ENCODE measurements around the gene ASPM. TPM values are rescaled to one million over a fixed set of nuclear protein-coding genes. Genes with fewer than 3 reads are reported as not detected.

Gene ASPM
- total RNA-seq, 1 donor from 2014 or later = 3.9 TPM

DNA sequence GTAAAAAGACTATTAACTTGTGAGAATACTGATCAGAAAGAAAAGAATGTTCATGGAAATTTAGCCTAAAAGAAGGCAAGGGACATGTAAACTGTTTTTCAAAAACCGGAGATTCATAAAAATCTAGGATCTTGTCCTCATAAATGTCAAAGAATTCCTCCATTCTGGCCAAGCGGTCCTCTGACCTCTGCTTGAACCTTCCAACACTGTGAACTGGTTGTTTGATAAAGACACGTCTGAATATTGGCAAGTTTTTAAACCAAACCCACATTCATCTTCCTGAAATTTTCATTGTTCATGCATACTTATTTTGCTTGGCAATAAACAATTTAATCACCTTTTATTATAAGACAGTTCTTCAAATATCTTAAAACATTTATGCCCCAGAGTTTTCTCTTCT is 19.8 kb downstream of the ASPM start:
- Histone ChIP-seq H3K27ac (ENCODE audit: low read depth, low read length) (no peak overlapping the region), H3K4me2 (ENCODE audit: low read length) (no peak overlapping the region), H3K9ac (ENCODE audit: low read length) (no peak overlapping the region), H3K4me3 (ENCODE audit: insufficient read depth, low read depth, low read length) (no peak overlapping the region), H3K9me3 (ENCODE audit: insufficient read depth, low read depth, low read length) (no peaks in the 10 kb centered on the region), H3K79me2 (ENCODE audit: insufficient read depth, low read length) (no peaks in the 10 kb centered on the region), H3K36me3 (ENCODE audit: insufficient read depth, low read length) (peaks cover 16% of the 10 kb centered on the region), H3K4me1 (ENCODE audit: insufficient read depth, low read length) (peaks cover 6% of the 10 kb centered on the region), H4K20me1 (ENCODE audit: insufficient read depth, low read length) (no peaks in the 10 kb centered on the region), H3K27me3 (ENCODE audit: insufficient read depth, low read length) (no peaks in the 10 kb centered on the region), H2AFZ (ENCODE audit: low read depth, low read length) (no peak overlapping the region)
- Mint-ChIP-seq H3K36me3 (ENCODE audit: low read depth, unreplicated experiment) (no peaks in the 10 kb centered on the region), H3K4me1 (ENCODE audit: low read depth, unreplicated experiment) (peaks cover 7% of the 10 kb centered on the region), H3K27me3 (ENCODE audit: low read depth, unreplicated experiment) (no peaks in the 10 kb centered on the region), H3K9me3 (ENCODE audit: unreplicated experiment) (no peaks in the 10 kb centered on the region), H3K4me3 (ENCODE audit: unreplicated experiment) (no peak overlapping the region), H3K27ac (ENCODE audit: unreplicated experiment) (no peak overlapping the region)
- FAIRE-seq = no peak
- DNase-seq (ENCODE audit: low read depth) = peak; percentile 30
- TF ChIP-seq, protein P1, sequence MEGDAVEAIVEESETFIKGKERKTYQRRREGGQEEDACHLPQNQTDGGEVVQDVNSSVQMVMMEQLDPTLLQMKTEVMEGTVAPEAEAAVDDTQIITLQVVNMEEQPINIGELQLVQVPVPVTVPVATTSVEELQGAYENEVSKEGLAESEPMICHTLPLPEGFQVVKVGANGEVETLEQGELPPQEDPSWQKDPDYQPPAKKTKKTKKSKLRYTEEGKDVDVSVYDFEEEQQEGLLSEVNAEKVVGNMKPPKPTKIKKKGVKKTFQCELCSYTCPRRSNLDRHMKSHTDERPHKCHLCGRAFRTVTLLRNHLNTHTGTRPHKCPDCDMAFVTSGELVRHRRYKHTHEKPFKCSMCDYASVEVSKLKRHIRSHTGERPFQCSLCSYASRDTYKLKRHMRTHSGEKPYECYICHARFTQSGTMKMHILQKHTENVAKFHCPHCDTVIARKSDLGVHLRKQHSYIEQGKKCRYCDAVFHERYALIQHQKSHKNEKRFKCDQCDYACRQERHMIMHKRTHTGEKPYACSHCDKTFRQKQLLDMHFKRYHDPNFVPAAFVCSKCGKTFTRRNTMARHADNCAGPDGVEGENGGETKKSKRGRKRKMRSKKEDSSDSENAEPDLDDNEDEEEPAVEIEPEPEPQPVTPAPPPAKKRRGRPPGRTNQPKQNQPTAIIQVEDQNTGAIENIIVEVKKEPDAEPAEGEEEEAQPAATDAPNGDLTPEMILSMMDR (IDR thresholded peaks at IDR 0.05; ENCODE audit: insufficient read depth, low read depth, low read length) = no peak
- TF ChIP-seq EZH2 (IDR thresholded peaks at IDR 0.05; ENCODE audit: insufficient read depth, low read length) = no peak

GRCh38 chr1:197124376-197124775 is 22.1 kb downstream of the ASPM start:
- FAIRE-seq = no peak
- H3K27ac Mint-ChIP-seq (ENCODE audit: unreplicated experiment) = no peak overlapping the region
- Histone ChIP-seq H3K27ac (ENCODE audit: low read depth, low read length) (no peak overlapping the region), H2AFZ (ENCODE audit: low read depth, low read length) (no peak overlapping the region), H4K20me1 (ENCODE audit: insufficient read depth, low read length) (no peaks in the 10 kb centered on the region), H3K4me1 (ENCODE audit: insufficient read depth, low read length) (no peaks in the 10 kb centered on the region), H3K36me3 (ENCODE audit: insufficient read depth, low read length) (peaks cover 16% of the 10 kb centered on the region), H3K4me2 (ENCODE audit: low read length) (no peak overlapping the region), H3K9me3 (ENCODE audit: insufficient read depth, low read depth, low read length) (no peaks in the 10 kb centered on the region), H3K9ac (ENCODE audit: low read length) (no peak overlapping the region), H3K4me3 (ENCODE audit: insufficient read depth, low read depth, low read length) (no peak overlapping the region), H3K27me3 (ENCODE audit: insufficient read depth, low read length) (no peaks in the 10 kb centered on the region), H3K79me2 (ENCODE audit: insufficient read depth, low read length) (no peaks in the 10 kb centered on the region)
- TF ChIP-seq, protein P1 (IDR thresholded peaks at IDR 0.05; ENCODE audit: insufficient read depth, low read depth, low read length) = no peak
- no peak for TF ChIP-seq EZH2 (IDR thresholded peaks at IDR 0.05; ENCODE audit: insufficient read depth, low read length)
- no peaks in the 10 kb centered on the region for H3K27me3 Mint-ChIP-seq (ENCODE audit: low read depth, unreplicated experiment)
- H3K4me3 Mint-ChIP-seq (ENCODE audit: unreplicated experiment) = no peak overlapping the region
- no peak for DNase-seq (ENCODE audit: low read depth)
- no peaks in the 10 kb centered on the region for H3K9me3 Mint-ChIP-seq (ENCODE audit: unreplicated experiment)
- H3K4me1 Mint-ChIP-seq (ENCODE audit: low read depth, unreplicated experiment) = no peaks in the 10 kb centered on the region
- H3K36me3 Mint-ChIP-seq (ENCODE audit: low read depth, unreplicated experiment) = no peaks in the 10 kb centered on the region

DNA sequence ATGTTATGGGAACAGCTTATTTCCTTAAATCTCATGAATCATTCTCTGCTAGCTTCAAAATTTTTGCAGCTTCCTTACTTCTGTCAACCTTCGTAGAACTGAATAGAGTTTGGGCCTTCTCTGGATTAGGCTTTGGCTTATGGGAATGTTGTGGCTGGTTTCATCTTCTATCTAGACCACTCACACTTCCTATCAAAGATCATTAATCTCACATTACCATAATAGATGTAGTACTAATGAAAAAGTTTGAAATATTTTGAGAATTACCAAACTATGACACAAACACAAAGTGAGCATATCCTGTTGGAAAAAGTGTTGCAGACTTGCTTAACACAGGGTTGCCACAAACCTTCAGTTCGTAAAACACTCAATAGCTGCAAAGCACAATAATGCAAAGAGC is 30.3 kb downstream of the ASPM start:
- FAIRE-seq (no peak), DNase-seq (ENCODE audit: low read depth) (peak; percentile 62)
- no peak overlapping the region for H3K27ac Mint-ChIP-seq (ENCODE audit: unreplicated experiment)
- Histone ChIP-seq H3K4me3 (ENCODE audit: insufficient read depth, low read depth, low read length) (no peak overlapping the region), H3K27ac (ENCODE audit: low read depth, low read length) (no peak overlapping the region), H2AFZ (ENCODE audit: low read depth, low read length) (no peak overlapping the region), H3K27me3 (ENCODE audit: insufficient read depth, low read length) (no peaks in the 10 kb centered on the region), H3K36me3 (ENCODE audit: insufficient read depth, low read length) (peaks cover 3% of the 10 kb centered on the region), H3K4me2 (ENCODE audit: low read length) (no peak overlapping the region), H3K4me1 (ENCODE audit: insufficient read depth, low read length) (no peaks in the 10 kb centered on the region), H3K79me2 (ENCODE audit: insufficient read depth, low read length) (peaks cover 7% of the 10 kb centered on the region), H3K9ac (ENCODE audit: low read length) (no peak overlapping the region), H3K9me3 (ENCODE audit: insufficient read depth, low read depth, low read length) (no peaks in the 10 kb centered on the region), H4K20me1 (ENCODE audit: insufficient read depth, low read length) (no peaks in the 10 kb centered on the region)
- TF ChIP-seq, protein P1 (IDR thresholded peaks at IDR 0.05; ENCODE audit: insufficient read depth, low read depth, low read length) = no peak
- no peak for TF ChIP-seq EZH2 (IDR thresholded peaks at IDR 0.05; ENCODE audit: insufficient read depth, low read length)
- no peaks in the 10 kb centered on the region for H3K9me3 Mint-ChIP-seq (ENCODE audit: unreplicated experiment)
- H3K4me3 Mint-ChIP-seq (ENCODE audit: unreplicated experiment) = no peak overlapping the region
- no peaks in the 10 kb centered on the region for H3K36me3 Mint-ChIP-seq (ENCODE audit: low read depth, unreplicated experiment)
- no peaks in the 10 kb centered on the region for H3K4me1 Mint-ChIP-seq (ENCODE audit: low read depth, unreplicated experiment)
- no peaks in the 10 kb centered on the region for H3K27me3 Mint-ChIP-seq (ENCODE audit: low read depth, unreplicated experiment)
